ENCODE data around the gene MUL1. TPM values are rescaled to one million over a fixed set of nuclear protein-coding genes. Genes with fewer than 3 reads are reported as not detected.

The MUL1 gene
- total RNA-seq, 3 donors from 2014 or later (not counting 1 experiment from before 2014, with no cell fraction given): 21.0 to 29.5 (median 28.8) TPM

DNA sequence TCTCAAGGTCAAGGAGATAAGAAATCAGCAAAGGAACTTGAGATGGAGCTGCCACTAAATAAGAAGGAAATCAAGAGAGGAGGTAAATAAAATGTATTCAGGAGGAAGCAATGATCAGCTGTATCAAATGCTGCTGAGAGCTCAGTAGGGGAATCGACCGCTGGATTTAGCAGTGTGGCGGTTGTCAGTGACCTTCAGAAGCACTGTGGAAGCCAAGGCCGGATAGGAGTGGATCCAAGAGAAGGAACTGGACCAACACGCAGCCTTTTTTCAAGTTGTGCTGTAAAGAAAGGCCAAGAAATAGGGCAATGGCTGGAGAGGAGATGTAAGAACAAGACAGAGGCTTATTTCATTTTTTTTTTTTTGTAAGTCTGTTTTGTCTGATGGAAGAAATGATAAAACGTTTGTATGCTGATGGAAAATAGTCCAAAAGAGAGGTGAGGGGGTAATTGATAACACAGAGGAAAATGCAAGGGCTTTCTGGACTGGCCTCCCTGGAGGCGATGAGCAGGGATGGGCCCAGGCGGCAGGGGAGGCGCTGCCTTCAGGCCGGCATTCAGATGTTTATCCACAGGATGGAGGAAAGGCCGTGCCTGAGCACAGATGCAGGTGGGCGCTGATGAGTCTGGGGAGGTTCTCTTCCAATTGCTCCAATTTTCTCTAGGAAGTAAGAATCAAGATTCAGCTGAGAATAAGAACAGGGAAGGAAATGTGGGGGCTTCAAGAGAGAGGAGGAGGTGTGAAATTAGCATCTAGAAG, 26.9 kb upstream of the MUL1 start:
- Histone ChIP-seq H3K27me3 (ENCODE audit: control insufficient read depth, insufficient read depth, low read length) (no peaks in the 10 kb centered on the region), H3K27ac (ENCODE audit: low read length) (no peak overlapping the region), H3K4me1 (ENCODE audit: control insufficient read depth, insufficient read depth, low read length) (no peaks in the 10 kb centered on the region), H3K4me3 (ENCODE audit: low read length) (no peak overlapping the region), H3K9me3 (ENCODE audit: control insufficient read depth, insufficient read depth, low read length) (no peaks in the 10 kb centered on the region), H3K36me3 (ENCODE audit: control insufficient read depth, insufficient read depth, low read length) (no peaks in the 10 kb centered on the region)
- Mint-ChIP-seq H3K36me3 (no peaks in the 10 kb centered on the region), H3K9me3 (no peaks in the 10 kb centered on the region), H3K27me3 (ENCODE audit: low read depth in 2 of 2) (peaks cover 33 to 34% of the 10 kb centered on the region in 2 donors), H3K4me1 (no peaks in the 10 kb centered on the region), H3K4me3 (no peak overlapping the region), H3K27ac (no peak overlapping the region)
- DNase-seq (no peak), ATAC-seq (no peak)
- 83% methylated on average over 12 of the region's 12 CpGs for WGBS (ENCODE audit: insufficient coverage)
- TF ChIP-seq, protein P1, sequence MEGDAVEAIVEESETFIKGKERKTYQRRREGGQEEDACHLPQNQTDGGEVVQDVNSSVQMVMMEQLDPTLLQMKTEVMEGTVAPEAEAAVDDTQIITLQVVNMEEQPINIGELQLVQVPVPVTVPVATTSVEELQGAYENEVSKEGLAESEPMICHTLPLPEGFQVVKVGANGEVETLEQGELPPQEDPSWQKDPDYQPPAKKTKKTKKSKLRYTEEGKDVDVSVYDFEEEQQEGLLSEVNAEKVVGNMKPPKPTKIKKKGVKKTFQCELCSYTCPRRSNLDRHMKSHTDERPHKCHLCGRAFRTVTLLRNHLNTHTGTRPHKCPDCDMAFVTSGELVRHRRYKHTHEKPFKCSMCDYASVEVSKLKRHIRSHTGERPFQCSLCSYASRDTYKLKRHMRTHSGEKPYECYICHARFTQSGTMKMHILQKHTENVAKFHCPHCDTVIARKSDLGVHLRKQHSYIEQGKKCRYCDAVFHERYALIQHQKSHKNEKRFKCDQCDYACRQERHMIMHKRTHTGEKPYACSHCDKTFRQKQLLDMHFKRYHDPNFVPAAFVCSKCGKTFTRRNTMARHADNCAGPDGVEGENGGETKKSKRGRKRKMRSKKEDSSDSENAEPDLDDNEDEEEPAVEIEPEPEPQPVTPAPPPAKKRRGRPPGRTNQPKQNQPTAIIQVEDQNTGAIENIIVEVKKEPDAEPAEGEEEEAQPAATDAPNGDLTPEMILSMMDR (IDR thresholded peaks at IDR 0.05): no peak
- intact Hi-C loops (cut with micrococcal nuclease): no loop called here

DNA sequence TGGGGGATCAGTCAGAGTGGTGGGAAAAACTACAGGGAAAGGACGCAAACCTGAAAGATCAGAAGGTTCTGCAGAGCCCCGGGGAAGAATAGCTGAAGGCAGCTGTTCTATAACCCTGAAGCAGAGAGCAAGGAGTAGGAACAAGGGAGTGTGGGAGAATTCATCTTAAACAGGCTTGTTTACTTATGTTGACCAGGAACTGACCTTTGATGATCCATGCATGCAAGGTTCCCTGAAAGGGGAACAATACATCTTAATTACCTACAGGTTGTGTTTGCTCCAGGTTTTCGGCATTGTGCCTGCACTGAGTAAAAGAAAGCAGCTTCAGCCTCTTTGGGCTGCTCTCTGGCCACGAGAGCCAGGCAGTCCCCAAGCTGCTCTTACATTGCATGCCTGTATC, 25.7 kb upstream of the MUL1 start:
- H3K4me1 ChIP-seq (ENCODE audit: control insufficient read depth, insufficient read depth, low read length): no peaks in the 10 kb centered on the region
- H3K27ac Mint-ChIP-seq: no peak overlapping the region
- intact Hi-C loops (cut with micrococcal nuclease): no loop called here
- H3K36me3 ChIP-seq (ENCODE audit: control insufficient read depth, insufficient read depth, low read length): no peaks in the 10 kb centered on the region
- no peak for ATAC-seq
- WGBS (ENCODE audit: insufficient coverage): 81% methylated on average over 4 of the region's 4 CpGs
- H3K4me3 ChIP-seq (ENCODE audit: low read length): no peak overlapping the region
- H3K9me3 Mint-ChIP-seq: no peaks in the 10 kb centered on the region
- peaks cover 39% of the 10 kb centered on the region in 2 donors for H3K27me3 Mint-ChIP-seq (ENCODE audit: low read depth in 2 of 2)
- TF ChIP-seq, protein P1 (IDR thresholded peaks at IDR 0.05): no peak
- no peak overlapping the region for H3K27ac ChIP-seq (ENCODE audit: low read length)
- peaks cover 3% of the 10 kb centered on the region for H3K27me3 ChIP-seq (ENCODE audit: control insufficient read depth, insufficient read depth, low read length)
- no peaks in the 10 kb centered on the region for H3K4me1 Mint-ChIP-seq
- H3K36me3 Mint-ChIP-seq: no peaks in the 10 kb centered on the region
- no peaks in the 10 kb centered on the region for H3K9me3 ChIP-seq (ENCODE audit: control insufficient read depth, insufficient read depth, low read length)
- H3K4me3 Mint-ChIP-seq: no peak overlapping the region
- no peak for DNase-seq

DNA sequence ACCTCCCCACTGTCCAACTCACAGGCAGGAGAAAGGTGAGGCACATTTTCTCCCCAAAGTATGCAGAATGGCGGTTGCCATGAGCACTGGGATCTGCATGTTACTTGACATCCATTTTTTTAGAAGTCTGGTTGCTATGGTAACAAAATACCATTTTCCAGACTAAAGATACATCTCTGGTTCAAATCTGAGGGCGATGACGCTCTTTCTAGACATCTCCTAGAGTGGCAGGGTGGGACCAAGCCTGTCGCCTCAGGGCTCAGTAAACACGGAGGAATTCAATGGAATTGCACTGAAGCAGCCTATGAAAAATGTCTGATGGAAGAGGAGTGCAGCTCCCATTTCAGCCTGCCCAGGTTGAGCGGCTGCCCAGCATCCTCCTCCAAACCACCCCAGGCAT, 22.9 kb upstream of the MUL1 start:
- Histone ChIP-seq H3K9me3 (ENCODE audit: control insufficient read depth, insufficient read depth, low read length) (no peaks in the 10 kb centered on the region), H3K4me1 (ENCODE audit: control insufficient read depth, insufficient read depth, low read length) (no peaks in the 10 kb centered on the region), H3K27me3 (ENCODE audit: control insufficient read depth, insufficient read depth, low read length) (peaks cover 3% of the 10 kb centered on the region), H3K27ac (ENCODE audit: low read length) (no peak overlapping the region), H3K36me3 (ENCODE audit: control insufficient read depth, insufficient read depth, low read length) (no peaks in the 10 kb centered on the region), H3K4me3 (ENCODE audit: low read length) (no peak overlapping the region)
- TF ChIP-seq, protein P1 (IDR thresholded peaks at IDR 0.05): no peak
- Mint-ChIP-seq H3K9me3 (no peaks in the 10 kb centered on the region), H3K4me3 (no peak overlapping the region), H3K27me3 (ENCODE audit: low read depth in 2 of 2) (peaks cover 35 to 48% of the 10 kb centered on the region in 2 donors), H3K4me1 (no peaks in the 10 kb centered on the region), H3K27ac (no peak overlapping the region), H3K36me3 (no peaks in the 10 kb centered on the region)
- DNase-seq (no peak), ATAC-seq (no peak)
- intact Hi-C loops (cut with micrococcal nuclease): no loop called here
- WGBS (ENCODE audit: insufficient coverage): 91% methylated on average over 6 of the region's 6 CpGs

DNA sequence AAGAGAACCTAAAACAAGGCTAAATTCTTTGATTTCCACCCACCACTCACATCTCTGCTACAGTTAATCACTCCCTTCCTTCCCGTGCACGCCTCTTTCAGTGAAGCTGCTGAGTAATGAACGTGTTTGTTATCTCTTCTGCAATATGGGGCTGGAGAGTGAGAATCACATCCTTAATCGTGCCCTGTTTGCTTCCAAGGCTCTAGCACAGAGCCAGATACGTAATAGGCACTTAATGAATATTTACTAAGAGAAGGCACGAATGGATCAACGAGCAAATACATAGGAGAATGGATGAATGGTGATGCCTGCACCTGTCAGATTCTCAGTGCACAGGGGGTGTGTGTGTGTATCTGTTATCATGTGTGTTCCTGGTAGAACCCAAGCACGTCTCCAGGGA, 22.4 kb upstream of the MUL1 start:
- intact Hi-C loops (cut with micrococcal nuclease): no loop called here
- TF ChIP-seq, protein P1 (IDR thresholded peaks at IDR 0.05): no peak
- H3K36me3 Mint-ChIP-seq: no peaks in the 10 kb centered on the region
- Histone ChIP-seq H3K27me3 (ENCODE audit: control insufficient read depth, insufficient read depth, low read length) (peaks cover 3% of the 10 kb centered on the region), H3K27ac (ENCODE audit: low read length) (no peak overlapping the region), H3K9me3 (ENCODE audit: control insufficient read depth, insufficient read depth, low read length) (no peaks in the 10 kb centered on the region), H3K4me1 (ENCODE audit: control insufficient read depth, insufficient read depth, low read length) (no peaks in the 10 kb centered on the region), H3K4me3 (ENCODE audit: low read length) (no peak overlapping the region), H3K36me3 (ENCODE audit: control insufficient read depth, insufficient read depth, low read length) (no peaks in the 10 kb centered on the region)
- H3K4me1 Mint-ChIP-seq: no peaks in the 10 kb centered on the region
- no peak overlapping the region for H3K4me3 Mint-ChIP-seq
- no peaks in the 10 kb centered on the region for H3K9me3 Mint-ChIP-seq
- no peak overlapping the region for H3K27ac Mint-ChIP-seq
- no peak for ATAC-seq
- no peak for DNase-seq
- peaks cover 33 to 46% of the 10 kb centered on the region in 2 donors for H3K27me3 Mint-ChIP-seq (ENCODE audit: low read depth in 2 of 2)
- WGBS (ENCODE audit: insufficient coverage): 6% methylated on average over 6 of the region's 8 CpGs

All from natural killer cell (primary cell).